IPS-20b (cell line): ENCODE data around the gene ANXA4.

Source experiments
- H3K27ac ChIP-seq: one replicate; pipeline ENCODE4 v1.5.1; 2013; ENCODE audit warnings: low read length
- H3K27me3 ChIP-seq: 2 replicates; pipeline ENCODE4 v1.6.1; 2013; ENCODE audit warnings: mild to moderate bottlenecking, low read length, inconsistent platforms; ENCODE audit not compliant: insufficient read depth
- H3K36me3 ChIP-seq: 2 replicates; pipeline ENCODE4 v1.6.1; 2013; ENCODE audit warnings: low read depth, mild to moderate bottlenecking, inconsistent platforms, low read length, moderate library complexity; ENCODE audit not compliant: insufficient read depth
- H3K4me1 ChIP-seq: 2 replicates; pipeline ENCODE4 v1.6.1; 2013; ENCODE audit warnings: mild to moderate bottlenecking, control low read depth, inconsistent platforms, low read length, moderate library complexity; ENCODE audit not compliant: insufficient read depth
- H3K4me3 ChIP-seq: 2 replicates; pipeline ENCODE4 v1.5.1; 2013; ENCODE audit warnings: mild to moderate bottlenecking, low read length, inconsistent platforms
- H3K9ac ChIP-seq: 2 replicates; pipeline ENCODE4 v1.6.1; 2013; ENCODE audit warnings: low read depth, mild to moderate bottlenecking, inconsistent platforms, low read length, moderate library complexity
- H3K9me3 ChIP-seq: 2 replicates; pipeline ENCODE4 v1.6.1; 2013; ENCODE audit warnings: mild to moderate bottlenecking, low read depth, low read length, inconsistent platforms; ENCODE audit not compliant: insufficient read depth

The ANXA4 gene

GRCh38 chr2:69785358-69785757, 43.4 kb downstream of the ANXA4 start:
- Histone ChIP-seq H3K27ac (no peak overlapping the region), H3K9me3 (no peaks in the 10 kb centered on the region), H3K36me3 (no peaks in the 10 kb centered on the region), H3K4me3 (no peak overlapping the region), H3K27me3 (no peaks in the 10 kb centered on the region), H3K9ac (no peak overlapping the region), H3K4me1 (peaks cover 21% of the 10 kb centered on the region)

- Histone ChIP-seq H3K27me3 (no peaks in the 10 kb centered on the region), H3K4me3 (no peak overlapping the region), H3K9me3 (no peaks in the 10 kb centered on the region), H3K36me3 (no peaks in the 10 kb centered on the region), H3K9ac (no peak overlapping the region), H3K27ac (no peak overlapping the region), H3K4me1 (peaks cover 21% of the 10 kb centered on the region)
These were observed 44.2 kb downstream of the ANXA4 start for GRCh38 chr2:69786052-69786560.

GRCh38 chr2:69789175-69789721, 47.3 kb downstream of the ANXA4 start:
- Histone ChIP-seq H3K27me3 (no peaks in the 10 kb centered on the region), H3K27ac (no peak overlapping the region), H3K4me1 (peaks cover 15% of the 10 kb centered on the region), H3K9ac (peak overlapping the region; percentile 43), H3K4me3 (no peak overlapping the region), H3K36me3 (no peaks in the 10 kb centered on the region), H3K9me3 (no peaks in the 10 kb centered on the region)

- H3K9me3 ChIP-seq = no peaks in the 10 kb centered on the region
- no peaks in the 10 kb centered on the region for H3K36me3 ChIP-seq
- peak overlapping the region; percentile 43 for H3K9ac ChIP-seq
- peaks cover 15% of the 10 kb centered on the region for H3K4me1 ChIP-seq
- H3K27ac ChIP-seq = no peak overlapping the region
- no peaks in the 10 kb centered on the region for H3K27me3 ChIP-seq
- H3K4me3 ChIP-seq = 0 out of 2 replicates have a peak overlapping the region, but pooled peaks have one; percentile 0
These were observed 48.1 kb downstream of the ANXA4 start for GRCh38 chr2:69789772-69790600.

GRCh38 chr2:69790601-69790959, 48.6 kb downstream of the ANXA4 start:
- no peak overlapping the region for H3K4me3 ChIP-seq
- no peak overlapping the region for H3K27ac ChIP-seq

GRCh38 chr2:69791045-69791444, 49.1 kb downstream of the ANXA4 start:
- Histone ChIP-seq H3K4me3 (no peak overlapping the region), H3K27me3 (no peaks in the 10 kb centered on the region), H3K9ac (no peak overlapping the region), H3K36me3 (no peaks in the 10 kb centered on the region), H3K9me3 (no peaks in the 10 kb centered on the region), H3K4me1 (peaks cover 15% of the 10 kb centered on the region), H3K27ac (no peak overlapping the region)

More at GRCh38 chr2:69790601-69790959, 48.6 kb downstream of the ANXA4 start:
- H3K36me3 ChIP-seq = no peaks in the 10 kb centered on the region
- H3K9me3 ChIP-seq = no peaks in the 10 kb centered on the region
- H3K4me1 ChIP-seq = peaks cover 15% of the 10 kb centered on the region
- H3K9ac ChIP-seq = no peak overlapping the region; the same call in 1 of the 2 replicates
- no peaks in the 10 kb centered on the region for H3K27me3 ChIP-seq

GRCh38 chr2:69796174-69796573, 54.2 kb downstream of the ANXA4 start:
- Histone ChIP-seq H3K9ac (no peak overlapping the region), H3K27me3 (no peaks in the 10 kb centered on the region), H3K4me1 (peaks cover 20% of the 10 kb centered on the region), H3K27ac (no peak overlapping the region), H3K4me3 (no peak overlapping the region), H3K9me3 (no peaks in the 10 kb centered on the region), H3K36me3 (no peaks in the 10 kb centered on the region)

GRCh38 chr2:69797235-69797634, 55.3 kb downstream of the ANXA4 start:
- peaks cover 20% of the 10 kb centered on the region for H3K4me1 ChIP-seq
- no peak overlapping the region for H3K4me3 ChIP-seq
- no peak overlapping the region for H3K27ac ChIP-seq
- H3K9me3 ChIP-seq = no peaks in the 10 kb centered on the region
- H3K9ac ChIP-seq = no peak overlapping the region
- no peaks in the 10 kb centered on the region for H3K36me3 ChIP-seq
- H3K27me3 ChIP-seq = no peaks in the 10 kb centered on the region

GRCh38 chr2:69797836-69798289, 55.9 kb downstream of the ANXA4 start:
- Histone ChIP-seq H3K4me3 (no peak overlapping the region), H3K9ac (no peak overlapping the region), H3K4me1 (peaks cover 20% of the 10 kb centered on the region), H3K27ac (no peak overlapping the region), H3K9me3 (no peaks in the 10 kb centered on the region), H3K36me3 (no peaks in the 10 kb centered on the region), H3K27me3 (no peaks in the 10 kb centered on the region)

GRCh38 chr2:69798290-69798908, 56.5 kb downstream of the ANXA4 start:
- H3K9me3 ChIP-seq = no peaks in the 10 kb centered on the region
- peaks cover 20% of the 10 kb centered on the region for H3K4me1 ChIP-seq
- no peaks in the 10 kb centered on the region for H3K27me3 ChIP-seq
- H3K36me3 ChIP-seq = no peaks in the 10 kb centered on the region
- no peak overlapping the region for H3K4me3 ChIP-seq
- no peak overlapping the region for H3K9ac ChIP-seq
- H3K27ac ChIP-seq = no peak overlapping the region

- no peak overlapping the region for H3K4me3 ChIP-seq
- H3K36me3 ChIP-seq = no peaks in the 10 kb centered on the region
- no peaks in the 10 kb centered on the region for H3K9me3 ChIP-seq
- H3K4me1 ChIP-seq = peaks cover 20% of the 10 kb centered on the region
- no peak overlapping the region for H3K27ac ChIP-seq
- H3K9ac ChIP-seq = no peak overlapping the region
- no peaks in the 10 kb centered on the region for H3K27me3 ChIP-seq
These were observed 57.1 kb downstream of the ANXA4 start for GRCh38 chr2:69798909-69799526.
